GM21447 (cell line): ENCODE measurements around the gene RARA.

ENCODE experiments used
- ATAC-seq: cut with Tn5 transposase; IDR thresholded peaks from one replicate; pipeline ENCODE4 v1.9.1; 2021; ENCODE audit not compliant: unreplicated experiment

RARA gene

DNA sequence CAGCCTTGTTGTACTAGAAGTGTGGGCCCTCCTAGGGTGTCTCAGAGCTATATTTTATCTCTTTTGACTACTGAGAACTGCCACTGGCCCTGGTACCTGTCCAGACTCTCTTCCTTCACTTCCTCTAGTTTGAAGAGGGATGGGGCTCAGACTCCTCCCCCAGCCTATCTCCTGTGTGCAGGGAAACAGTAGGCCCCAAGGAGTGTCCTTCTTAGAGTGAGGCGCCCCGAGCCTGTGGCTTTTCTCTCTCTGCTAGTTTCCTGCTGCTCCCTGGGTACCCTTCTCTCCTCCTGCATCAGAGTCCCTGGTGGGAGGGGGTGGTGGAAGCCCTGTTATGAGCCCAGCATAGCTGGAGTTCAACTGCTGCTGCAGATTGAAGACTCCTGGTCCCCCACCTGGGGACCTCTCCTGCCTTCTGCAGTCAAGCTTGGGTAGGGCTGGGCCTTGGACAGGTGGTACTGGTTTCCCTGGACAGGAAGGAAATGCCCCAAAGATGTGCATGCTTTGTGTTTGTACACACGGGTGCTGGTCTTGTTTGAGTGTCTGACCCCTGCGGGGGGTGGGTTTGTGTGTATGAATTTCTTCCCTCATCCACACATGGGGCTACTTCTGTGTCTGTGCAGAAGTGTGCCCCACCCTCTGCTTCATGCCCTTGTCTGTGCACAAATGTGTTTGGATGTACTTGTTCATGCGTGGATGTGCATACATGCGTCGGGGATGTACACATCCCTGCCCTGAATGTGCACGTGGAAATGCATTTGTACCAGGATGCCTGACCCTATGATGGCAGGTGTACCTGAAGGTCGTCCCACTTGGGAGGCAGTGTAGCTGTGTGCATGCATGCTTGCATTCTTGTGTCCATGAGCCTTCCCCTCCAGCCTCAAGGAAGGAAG is 6.9 kb downstream of the RARA start:
- no peak for ATAC-seq

DNA sequence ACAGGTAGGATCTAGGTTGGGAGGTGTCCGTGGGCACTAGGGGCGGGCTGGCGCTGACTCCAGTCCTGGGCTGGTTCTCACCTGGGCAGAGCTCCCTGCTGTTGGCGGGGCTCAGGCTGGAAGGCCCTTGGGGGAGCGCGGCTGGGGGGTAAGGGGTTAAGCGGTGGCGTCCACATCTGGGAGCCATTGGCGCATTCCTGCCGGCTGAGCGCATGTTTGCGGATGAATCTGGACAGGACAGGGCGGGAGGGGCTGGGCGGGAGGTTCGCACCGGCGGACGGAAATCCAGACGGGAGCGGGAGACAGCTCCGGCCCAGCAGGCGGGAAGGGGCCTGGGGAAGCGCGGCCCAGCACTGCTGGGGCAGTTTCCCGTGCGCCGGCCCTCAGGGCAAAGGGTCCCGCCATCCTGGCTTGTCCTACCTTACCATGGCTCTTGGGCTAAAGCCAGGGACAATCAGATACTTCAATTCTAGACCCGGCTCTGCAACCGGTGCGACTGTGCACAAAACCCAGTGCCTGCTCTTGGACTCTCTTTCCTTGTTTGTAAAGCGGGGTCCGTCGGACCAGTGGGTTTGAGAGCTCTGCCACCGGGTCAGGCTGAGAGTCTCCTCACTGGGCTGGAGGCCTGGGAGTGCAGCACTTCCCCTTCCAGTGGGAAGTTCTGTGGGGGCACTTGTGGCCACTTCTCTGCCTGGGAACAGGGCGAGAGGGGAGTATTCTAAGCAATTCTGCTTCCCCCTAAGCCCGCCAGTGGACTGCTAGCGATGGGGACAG is 7.8 kb downstream of the RARA start:
- ATAC-seq, result no peak

GRCh38 chr17:40317345-40317873 is 8.4 kb downstream of the RARA start:
- no peak for ATAC-seq

DNA sequence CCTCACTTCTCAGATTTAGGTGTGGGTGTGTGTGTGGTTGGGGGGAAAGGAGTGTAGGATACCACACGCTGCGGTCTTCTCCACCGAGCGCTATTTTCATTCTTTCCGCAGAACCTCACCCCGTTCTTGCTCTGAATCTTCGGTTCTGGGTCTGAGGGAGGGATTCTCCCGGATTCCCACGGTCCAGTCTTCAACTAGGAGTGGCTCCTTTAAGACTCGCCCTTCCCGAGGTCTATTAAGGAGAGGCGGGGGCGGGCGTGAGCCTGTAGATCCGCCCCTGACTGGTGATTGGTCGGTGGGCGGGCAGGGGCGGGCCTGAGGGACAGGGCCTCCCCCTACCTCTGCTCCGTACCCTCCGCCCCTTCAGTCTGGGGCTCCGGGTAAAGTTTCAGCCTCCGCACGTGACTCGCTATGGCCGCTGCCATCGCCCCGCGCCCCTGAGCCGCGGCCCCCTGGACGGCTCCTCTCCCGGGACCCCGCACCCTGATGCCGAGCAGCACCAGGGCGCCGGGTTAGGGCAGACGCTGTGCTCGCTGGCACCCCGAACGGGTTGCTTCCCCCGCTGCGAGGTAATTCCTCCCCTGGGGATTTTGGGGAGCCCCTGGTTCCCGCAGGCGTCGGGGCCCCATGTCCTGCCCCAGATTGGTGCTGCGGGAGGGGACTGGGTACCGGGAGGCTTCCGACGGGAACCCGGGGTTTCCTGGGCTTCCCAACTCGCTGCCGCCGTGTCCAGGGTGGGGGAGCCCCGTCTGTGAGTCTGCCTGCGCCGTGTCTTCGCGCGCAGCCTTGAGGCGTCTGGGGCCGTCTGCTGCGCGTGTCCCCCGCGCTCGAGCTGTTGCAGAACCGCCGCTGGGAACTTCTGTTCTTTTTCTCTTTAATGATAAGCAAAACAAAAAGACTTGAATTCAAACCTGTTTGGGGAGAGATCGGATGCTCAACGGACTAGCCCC is 9.2 kb downstream of the RARA start:
- peak; percentile 42 for ATAC-seq

GRCh38 chr17:40318830-40319391 is 9.9 kb downstream of the RARA start:
- no peak for ATAC-seq

GRCh38 chr17:40319651-40320540 is 10.9 kb downstream of the RARA start:
- ATAC-seq, result no peak

DNA sequence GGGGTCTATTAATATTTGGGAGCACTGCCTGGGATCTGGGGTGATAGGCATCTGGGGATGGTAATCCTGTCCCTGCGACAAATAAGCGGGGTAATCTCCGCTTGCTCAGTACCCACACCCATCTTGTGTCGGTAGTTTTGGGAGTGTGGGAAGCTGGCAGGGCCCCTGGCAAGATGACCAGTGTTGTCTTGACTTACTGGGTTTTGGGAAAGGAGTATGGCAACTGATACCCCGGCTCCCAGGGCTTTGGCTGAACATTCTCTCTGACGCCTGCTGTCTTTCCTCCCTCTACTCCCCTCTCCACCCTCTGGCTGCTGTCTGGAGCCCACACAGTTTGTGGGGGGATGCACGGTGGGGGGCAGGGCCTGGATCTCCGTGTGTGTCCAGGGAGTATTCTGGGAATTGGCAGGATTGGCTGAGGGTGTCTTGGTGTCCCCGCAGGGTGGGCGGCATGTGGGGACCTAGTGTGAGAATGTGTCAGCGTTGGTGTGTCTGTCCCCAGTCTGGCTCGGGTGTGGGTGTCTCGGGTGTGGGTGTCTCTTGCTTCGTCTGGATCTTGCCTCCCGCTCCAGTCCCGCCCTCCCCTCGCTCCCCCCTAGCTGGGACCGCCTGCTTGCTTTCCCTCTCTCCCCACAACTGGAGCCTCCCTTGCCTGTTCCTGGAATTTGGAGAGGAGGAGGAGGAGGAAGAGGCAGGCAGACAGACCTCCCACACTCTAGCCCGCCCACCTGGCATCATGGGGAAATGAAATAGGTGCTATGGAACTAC is 12.0 kb downstream of the RARA start:
- no peak for ATAC-seq

DNA sequence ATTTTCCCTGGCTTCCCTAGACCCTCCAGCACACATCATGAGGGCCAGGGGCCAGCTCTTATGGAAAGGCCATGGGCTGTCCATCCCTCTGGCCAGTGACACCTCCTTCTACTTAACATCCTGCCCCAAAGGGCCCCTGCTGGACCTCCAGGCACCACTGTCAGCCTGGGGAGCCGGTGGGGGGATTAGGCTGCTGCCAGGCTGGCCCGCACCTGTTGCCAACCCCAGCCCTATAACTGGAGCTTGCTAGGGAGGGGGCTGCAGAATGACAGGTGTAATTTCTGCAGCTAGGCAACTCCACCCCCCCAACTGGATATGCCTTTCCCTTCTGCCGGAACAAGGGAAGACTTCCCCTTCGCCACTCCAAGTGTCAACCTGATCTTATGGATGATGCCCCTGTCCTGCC is 12.5 kb downstream of the RARA start:
- ATAC-seq, result no peak

DNA sequence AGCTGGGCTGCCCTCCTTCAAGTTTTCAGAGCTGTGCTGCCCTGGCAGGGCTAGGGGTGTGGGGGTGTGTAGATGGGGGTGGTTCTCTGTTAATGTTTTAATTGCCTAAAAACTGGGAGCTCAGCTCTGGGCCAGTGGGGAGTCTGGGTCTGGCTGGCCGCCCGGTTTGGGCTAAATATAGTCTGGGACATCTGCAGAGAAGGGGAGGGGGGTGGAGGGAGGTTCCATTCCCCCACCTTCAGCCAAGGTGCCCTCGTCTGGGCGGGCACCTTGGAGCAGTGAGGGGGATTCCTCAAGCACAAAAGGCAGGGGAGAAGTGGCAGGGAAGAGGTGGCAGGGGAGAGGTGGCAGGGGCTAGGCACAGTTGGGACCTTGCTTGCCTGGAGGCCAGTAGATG is 13.0 kb downstream of the RARA start:
- ATAC-seq, result no peak

DNA sequence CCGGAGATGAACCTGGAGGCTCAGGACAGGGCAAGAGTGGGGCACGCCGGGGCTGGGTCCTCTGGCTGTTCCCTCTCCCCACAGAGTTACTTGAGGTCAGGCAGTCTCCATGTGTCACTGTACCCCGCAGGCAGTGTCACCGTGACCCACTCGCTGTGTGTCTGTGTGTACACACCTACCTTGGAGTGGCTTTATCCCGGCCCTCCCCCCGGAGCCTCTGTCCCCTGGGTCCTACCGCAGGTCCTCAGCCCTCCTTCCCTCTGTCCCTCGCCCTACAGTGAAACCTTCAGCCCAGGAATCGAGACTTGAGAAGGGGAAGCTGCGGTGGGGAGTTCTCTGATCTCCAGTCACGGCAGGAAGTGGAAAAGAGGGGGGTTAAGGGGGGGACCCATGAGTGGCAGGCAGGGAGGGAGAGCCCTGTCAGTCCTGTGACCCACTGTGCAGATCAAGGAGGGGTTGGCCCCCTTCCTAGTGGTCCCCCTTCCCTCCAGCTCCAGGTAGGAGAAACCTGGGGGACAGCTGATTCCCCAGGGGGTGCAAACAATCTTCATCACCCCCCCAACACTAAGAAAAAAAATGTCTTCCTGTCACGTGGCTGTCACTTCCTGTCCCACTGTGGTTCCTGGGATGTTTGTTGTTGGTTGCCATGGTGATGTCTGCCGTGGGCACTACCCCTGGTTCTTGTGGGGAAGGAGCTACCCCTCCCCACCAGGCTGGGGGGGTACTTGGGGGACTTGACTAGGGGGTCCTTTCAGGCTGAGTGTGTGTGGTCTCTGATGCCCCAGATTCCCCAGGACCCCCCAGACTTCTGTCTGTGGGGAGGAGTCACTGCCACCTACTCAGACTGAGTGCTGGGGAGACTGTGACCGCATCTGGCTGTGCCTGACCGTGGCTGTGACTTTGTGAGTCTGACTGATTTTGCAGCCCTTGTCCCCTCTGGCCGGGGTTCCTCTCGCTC is 13.7 kb downstream of the RARA start:
- peak; percentile 30 for ATAC-seq

GRCh38 chr17:40323391-40324381 is 14.7 kb downstream of the RARA start:
- ATAC-seq, result no peak

GRCh38 chr17:40325156-40326013 is 16.4 kb downstream of the RARA start:
- no peak for ATAC-seq

DNA sequence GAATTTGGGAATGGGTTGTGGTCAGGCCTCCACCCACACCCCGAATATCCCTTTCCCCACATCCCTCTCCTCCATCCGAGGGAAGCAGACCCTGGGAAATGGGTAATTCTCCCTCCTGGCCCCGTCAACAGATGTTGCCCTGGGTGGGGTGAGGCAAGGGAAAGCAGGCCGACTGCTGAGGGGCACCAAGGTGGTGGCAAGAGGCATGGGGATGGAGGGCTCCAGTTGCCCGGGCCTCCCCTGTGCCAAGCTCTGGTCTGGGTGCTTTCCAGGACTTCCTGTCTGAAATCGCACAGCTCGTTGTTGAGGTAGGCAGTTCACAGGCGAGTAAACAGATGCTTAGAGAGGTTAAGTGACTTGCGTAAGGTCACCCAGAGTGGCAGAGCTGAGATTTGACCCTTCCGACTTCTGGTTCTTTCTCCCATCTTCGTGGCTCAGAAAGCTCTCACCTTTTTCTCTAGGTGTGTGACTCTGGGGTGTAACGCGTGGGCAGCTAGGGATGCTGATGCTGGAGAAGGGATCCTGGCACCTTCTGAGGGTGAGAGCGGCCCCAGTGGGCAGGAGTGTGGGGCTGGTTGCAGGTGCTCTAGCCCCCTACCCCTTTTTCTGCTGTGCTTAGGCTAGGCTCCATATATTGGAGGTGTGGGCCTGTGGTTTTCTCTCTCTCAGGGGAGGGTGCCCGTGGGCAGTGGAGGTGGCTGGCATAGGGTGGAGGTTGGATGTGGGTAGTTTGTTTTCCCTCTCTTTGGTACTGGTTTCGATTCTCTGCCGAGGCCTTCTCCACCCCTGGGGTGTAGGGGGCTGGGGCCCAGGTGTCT is 17.2 kb downstream of the RARA start:
- ATAC-seq, result no peak

- ATAC-seq, result no peak
Measured at GRCh38 chr17:40326832-40327199, 17.8 kb downstream of the RARA start.

DNA sequence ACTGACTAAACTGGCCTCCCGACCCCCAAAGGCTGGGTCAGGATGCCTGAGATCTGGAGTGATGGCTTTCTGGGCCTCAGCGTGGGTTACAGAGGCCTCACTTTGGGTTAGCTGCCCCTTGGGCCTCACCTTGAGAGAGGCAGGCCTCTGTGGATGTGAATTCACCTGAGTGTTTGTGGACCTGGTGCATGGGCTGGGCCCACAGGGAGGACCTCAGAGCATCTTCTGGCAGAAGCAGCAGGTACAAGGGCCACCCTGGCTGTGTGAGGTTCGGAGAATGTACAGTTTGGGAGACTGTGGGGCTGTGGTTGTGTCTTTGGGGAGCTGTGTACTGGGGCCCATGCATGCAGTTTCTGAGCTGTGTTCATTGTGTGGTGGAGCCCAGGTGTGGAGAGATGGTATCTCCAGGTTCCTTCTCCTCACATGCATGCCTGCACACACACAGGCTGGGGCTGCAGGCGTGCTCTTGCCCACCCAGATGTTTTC is 18.3 kb downstream of the RARA start:
- no peak for ATAC-seq
